Activated T-cell treated with anti-CD3 and anti-CD28 coated beads, Interleukin-2, amount 50 U/mL, for 72 hours (primary cell): Measurements from ENCODE around the gene POP4. TPM values are rescaled to one million over a fixed set of nuclear protein-coding genes. Genes with fewer than 3 reads are reported as not detected.
"Not testable (repeated sequence)": the region's sequence is repeated elsewhere in the genome, so short reads cannot be mapped to it uniquely, and the experiment has no call there.

Source experiments
- ATAC-seq, 2 donors: fragments of 150-1000 bp; cut with Tn5 transposase; replicated peaks in 1 of 2; 2 replicates each; pipeline ENCODE4 v1.10.0; 2021; ENCODE audit warnings: moderate library complexity in 2 of 2, mild to moderate bottlenecking in 1 of 2
- DNase-seq, 2 donors: peaks; one replicate each; pipeline ENCODE4 v3.0.0; 2021 to 2022; ENCODE audit warnings: mixed read lengths in 1 of 2
- H3K27ac Mint-ChIP-seq: one replicate; pipeline ENCODE4 v1.8.0; 2022; ENCODE audit warnings: mild to moderate bottlenecking, moderate library complexity, mixed read lengths
- H3K27me3 Mint-ChIP-seq: one replicate; pipeline ENCODE4 v1.8.0; 2022; ENCODE audit warnings: low read depth, mixed read lengths
- H3K36me3 Mint-ChIP-seq, 2 donors: one replicate each; pipeline ENCODE4 v1.8.0; 2022; ENCODE audit warnings: mixed read lengths in 2 of 2, mild to moderate bottlenecking in 1 of 2; ENCODE audit not compliant: insufficient read depth in 2 of 2
- H3K4me1 Mint-ChIP-seq: one replicate; pipeline ENCODE4 v1.8.0; 2022; ENCODE audit warnings: low read depth, mixed read lengths
- H3K4me3 Mint-ChIP-seq, 2 donors: one replicate each; pipeline ENCODE4 v1.8.0; 2022; ENCODE audit warnings: mild to moderate bottlenecking in 2 of 2, mixed read lengths in 2 of 2, moderate library complexity in 2 of 2
- H3K9me3 Mint-ChIP-seq, 2 donors: one replicate each; pipeline ENCODE4 v1.8.0; 2022; ENCODE audit warnings: mixed read lengths in 2 of 2
- total RNA-seq, 2 donors: library from RNA; stranded (reverse); gene quantifications; one replicate each; pipeline ENCODE4 v1.2.3, GENCODE V29; 2022

Gene POP4
- total RNA-seq: 10 to 100 TPM; 62.6 to 65.3 TPM

DNA sequence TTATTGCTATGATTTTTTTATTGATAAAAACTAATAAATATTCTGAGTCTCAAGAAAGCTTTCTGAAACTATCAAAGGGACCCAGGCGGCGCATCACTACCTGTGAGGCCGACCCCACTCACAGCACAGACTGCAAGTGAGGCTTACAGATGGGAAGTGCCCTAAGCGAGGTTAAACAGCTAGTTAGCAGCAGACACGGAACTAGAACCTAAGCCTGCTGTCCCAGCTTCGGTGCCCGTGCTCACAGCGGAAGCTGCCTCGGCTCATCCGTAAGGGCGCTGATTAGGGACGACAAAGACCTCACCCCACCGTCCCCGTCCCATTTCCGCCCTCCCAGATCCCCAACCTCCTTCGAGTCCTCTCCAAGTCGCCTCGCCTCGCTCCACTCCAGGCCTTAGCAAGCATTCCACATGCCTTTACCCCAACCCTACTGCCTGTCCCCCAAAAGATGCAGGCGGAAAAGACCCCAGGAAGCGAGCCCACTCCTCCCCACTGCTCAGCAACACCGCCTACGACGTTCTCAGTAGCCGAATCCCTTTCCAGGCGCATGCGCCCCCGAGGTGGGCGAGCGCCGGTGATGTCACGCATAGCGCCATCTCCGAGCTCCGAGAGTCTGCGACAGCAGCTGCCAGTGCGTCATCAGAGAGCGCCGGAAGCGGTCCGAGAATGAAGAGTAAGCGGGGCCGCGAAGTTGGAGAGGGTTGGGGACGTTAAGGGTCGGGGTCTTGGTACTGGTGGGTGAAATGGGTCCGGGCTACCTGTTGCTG is at the start of gene POP4:
Gene POP4, plus strand, starts transcription at position 631 of the 767 bp plus-strand sequence. Its CDS starts 36 bp downstream, at position 667.
- peak; percentile 98 for DNase-seq
- Mint-ChIP-seq H3K4me1 (peaks cover 25% of the 10 kb centered on the region), H3K27ac (peak within 1 kb of the TSS; percentile 98), H3K4me3 (peak within 1 kb of the TSS; percentile 91 to 97), H3K27me3 (no peaks in the 10 kb centered on the region), H3K36me3 (peaks cover 2 to 12% of the 10 kb centered on the region in 2 donors), H3K9me3 (no peaks in the 10 kb centered on the region)
- ATAC-seq: peak; percentile 90

- H3K27me3 Mint-ChIP-seq: peaks cover 32% of the 10 kb centered on the region
- H3K9me3 Mint-ChIP-seq: peaks cover 19 to 23% of the 10 kb centered on the region in 2 donors
- not testable (repeated sequence) for H3K4me1 Mint-ChIP-seq, H3K4me3 Mint-ChIP-seq, ATAC-seq, H3K27ac Mint-ChIP-seq, DNase-seq
- H3K36me3 Mint-ChIP-seq: peaks cover 15% of the 10 kb centered on the region in 2 donors
Observed at GRCh38 chr19:29559110-29559509, 47.0 kb upstream of the POP4 start.

GRCh38 chr19:29559743-29560142 is 46.3 kb upstream of the POP4 start:
- Mint-ChIP-seq H3K36me3 (peaks cover 12 to 13% of the 10 kb centered on the region in 2 donors), H3K27ac (no peak overlapping the region), H3K27me3 (peaks cover 26% of the 10 kb centered on the region), H3K9me3 (peaks cover 14 to 19% of the 10 kb centered on the region in 2 donors), H3K4me1 (peaks cover 4% of the 10 kb centered on the region), H3K4me3 (no peak overlapping the region)
- no peak for DNase-seq
- ATAC-seq: no peak

GRCh38 chr19:29560313-29561075 is 45.6 kb upstream of the POP4 start:
- Mint-ChIP-seq H3K9me3 (peaks cover 8 to 14% of the 10 kb centered on the region in 2 donors), H3K36me3 (peaks cover 6 to 11% of the 10 kb centered on the region in 2 donors), H3K27ac (no peak overlapping the region), H3K27me3 (peaks cover 19% of the 10 kb centered on the region), H3K4me1 (peaks cover 11% of the 10 kb centered on the region), H3K4me3 (no peak overlapping the region)
- ATAC-seq (no peak), DNase-seq (no peak)

DNA sequence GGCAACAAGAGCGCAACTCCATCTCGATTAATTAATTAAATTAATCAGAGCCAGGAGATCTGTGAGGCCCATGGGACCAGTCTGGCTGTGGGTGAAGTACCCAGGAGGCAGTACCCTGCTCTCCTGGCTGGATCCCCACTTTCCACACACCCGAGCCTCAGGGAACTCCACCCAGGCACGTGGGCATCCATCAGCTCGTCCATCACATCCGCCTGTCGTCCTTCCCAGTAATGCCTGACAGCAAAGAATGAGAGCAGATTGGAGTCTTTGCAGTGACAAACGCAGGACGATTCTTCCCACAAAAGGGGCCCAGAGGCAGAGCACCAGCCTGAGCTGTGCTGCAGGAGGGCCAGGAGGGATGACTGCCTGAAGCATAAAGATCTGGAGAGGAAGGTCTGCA is 44.5 kb upstream of the POP4 start:
- ATAC-seq (no peak), DNase-seq (no peak)
- Mint-ChIP-seq H3K4me1 (peaks cover 15% of the 10 kb centered on the region), H3K27me3 (peaks cover 12% of the 10 kb centered on the region), H3K9me3 (peaks cover 6 to 14% of the 10 kb centered on the region in 2 donors), H3K36me3 (peaks cover 5 to 11% of the 10 kb centered on the region in 2 donors), H3K4me3 (no peak overlapping the region), H3K27ac (no peak overlapping the region)

- no peak for DNase-seq
- peaks cover 6 to 14% of the 10 kb centered on the region in 2 donors for H3K9me3 Mint-ChIP-seq
- H3K4me3 Mint-ChIP-seq: no peak overlapping the region
- no peak for ATAC-seq
- peaks cover 15% of the 10 kb centered on the region for H3K4me1 Mint-ChIP-seq
- H3K27me3 Mint-ChIP-seq: peaks cover 21% of the 10 kb centered on the region
- H3K27ac Mint-ChIP-seq: no peak overlapping the region
- peaks cover 5 to 10% of the 10 kb centered on the region in 2 donors for H3K36me3 Mint-ChIP-seq
Observed at GRCh38 chr19:29562299-29563297, 43.5 kb upstream of the POP4 start.

DNA sequence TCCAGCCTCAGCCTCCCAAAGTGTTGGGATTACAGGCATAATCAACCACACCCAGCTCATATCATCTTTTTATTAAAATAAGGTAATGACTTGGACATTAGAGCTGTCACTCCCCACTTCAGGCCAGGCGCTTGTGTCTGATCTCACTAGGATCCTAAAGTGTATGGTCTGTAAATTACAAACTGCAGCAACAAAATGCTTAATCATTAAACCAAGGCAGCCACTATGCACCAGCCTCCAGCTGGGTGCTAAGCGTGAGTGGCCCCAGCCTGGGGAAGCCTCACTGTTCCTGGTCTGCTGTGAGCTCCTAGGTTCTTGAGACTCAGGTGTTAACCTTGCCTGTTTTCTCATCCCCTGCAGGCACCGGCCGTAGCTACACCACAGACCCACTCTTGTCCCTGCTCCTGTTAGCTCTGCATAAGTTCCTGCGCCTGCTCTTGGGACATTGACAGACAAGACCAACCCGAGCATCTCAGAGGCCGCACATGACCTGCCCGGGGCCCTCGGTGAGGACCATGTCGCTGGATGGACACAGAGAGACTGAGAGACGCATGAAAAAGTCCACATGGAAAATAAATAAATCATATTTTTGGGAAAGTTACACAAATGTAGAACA is 42.5 kb upstream of the POP4 start:
- Mint-ChIP-seq H3K4me1 (peaks cover 15% of the 10 kb centered on the region), H3K4me3 (no peak overlapping the region), H3K27ac (no peak overlapping the region), H3K36me3 (peaks cover 3 to 6% of the 10 kb centered on the region in 2 donors), H3K27me3 (peaks cover 30% of the 10 kb centered on the region), H3K9me3 (peaks cover 3 to 10% of the 10 kb centered on the region in 2 donors)
- ATAC-seq (no peak), DNase-seq (no peak)

- Mint-ChIP-seq H3K4me1 (peaks cover 15% of the 10 kb centered on the region), H3K36me3 (peaks cover 0 to 3% of the 10 kb centered on the region in 2 donors), H3K9me3 (peaks cover 0 to 7% of the 10 kb centered on the region in 2 donors), H3K27ac (no peak overlapping the region), H3K4me3 (no peak overlapping the region), H3K27me3 (peaks cover 37% of the 10 kb centered on the region)
- ATAC-seq (peak; percentile 77 to 84), DNase-seq (no peak)
Observed at GRCh38 chr19:29564574-29565005, 41.5 kb upstream of the POP4 start.

- ATAC-seq (no peak), DNase-seq (no peak)
- Mint-ChIP-seq H3K4me1 (peaks cover 15% of the 10 kb centered on the region), H3K9me3 (peaks cover 0 to 4% of the 10 kb centered on the region in 2 donors), H3K36me3 (peaks cover 0 to 2% of the 10 kb centered on the region in 2 donors), H3K27me3 (peaks cover 43% of the 10 kb centered on the region), H3K4me3 (peak overlapping the region in 1 of 2 donors; percentile 12), H3K27ac (no peak overlapping the region)
Observed at GRCh38 chr19:29565171-29565570, 40.9 kb upstream of the POP4 start.

- Mint-ChIP-seq H3K4me3 (no peak overlapping the region), H3K9me3 (no peaks in the 10 kb centered on the region), H3K27ac (no peak overlapping the region), H3K36me3 (no peaks in the 10 kb centered on the region), H3K4me1 (peaks cover 15% of the 10 kb centered on the region), H3K27me3 (peaks cover 57% of the 10 kb centered on the region)
- DNase-seq (no peak), ATAC-seq (no peak)
Observed at GRCh38 chr19:29566496-29567054, 39.5 kb upstream of the POP4 start.

GRCh38 chr19:29567366-29567915 is 38.6 kb upstream of the POP4 start:
- Mint-ChIP-seq H3K27me3 (peaks cover 65% of the 10 kb centered on the region), H3K27ac (no peak overlapping the region), H3K4me1 (peaks cover 15% of the 10 kb centered on the region), H3K9me3 (no peaks in the 10 kb centered on the region), H3K4me3 (no peak overlapping the region), H3K36me3 (no peaks in the 10 kb centered on the region)
- DNase-seq (no peak), ATAC-seq (no peak)
